HG02884 (cell line): ENCODE data around the gene LONRF2.
"Not testable (repeated sequence)": the region's sequence is repeated elsewhere in the genome, so short reads cannot be mapped to it uniquely, and the experiment has no call there.

Experiments
- ATAC-seq: cut with Tn5 transposase; IDR thresholded peaks from one replicate; pipeline ENCODE4 v1.9.1; 2021; ENCODE audit warnings: mild to moderate bottlenecking, moderate library complexity; ENCODE audit not compliant: unreplicated experiment

LONRF2 gene

GRCh38 chr2:100256416-100256815 lies 65.9 kb downstream of the LONRF2 start:
- no peak for ATAC-seq

- no peak for ATAC-seq
Measured at GRCh38 chr2:100254646-100255210, 67.6 kb downstream of the LONRF2 start.

- no peak for ATAC-seq
Measured at GRCh38 chr2:100253786-100254185, 68.5 kb downstream of the LONRF2 start.

DNA sequence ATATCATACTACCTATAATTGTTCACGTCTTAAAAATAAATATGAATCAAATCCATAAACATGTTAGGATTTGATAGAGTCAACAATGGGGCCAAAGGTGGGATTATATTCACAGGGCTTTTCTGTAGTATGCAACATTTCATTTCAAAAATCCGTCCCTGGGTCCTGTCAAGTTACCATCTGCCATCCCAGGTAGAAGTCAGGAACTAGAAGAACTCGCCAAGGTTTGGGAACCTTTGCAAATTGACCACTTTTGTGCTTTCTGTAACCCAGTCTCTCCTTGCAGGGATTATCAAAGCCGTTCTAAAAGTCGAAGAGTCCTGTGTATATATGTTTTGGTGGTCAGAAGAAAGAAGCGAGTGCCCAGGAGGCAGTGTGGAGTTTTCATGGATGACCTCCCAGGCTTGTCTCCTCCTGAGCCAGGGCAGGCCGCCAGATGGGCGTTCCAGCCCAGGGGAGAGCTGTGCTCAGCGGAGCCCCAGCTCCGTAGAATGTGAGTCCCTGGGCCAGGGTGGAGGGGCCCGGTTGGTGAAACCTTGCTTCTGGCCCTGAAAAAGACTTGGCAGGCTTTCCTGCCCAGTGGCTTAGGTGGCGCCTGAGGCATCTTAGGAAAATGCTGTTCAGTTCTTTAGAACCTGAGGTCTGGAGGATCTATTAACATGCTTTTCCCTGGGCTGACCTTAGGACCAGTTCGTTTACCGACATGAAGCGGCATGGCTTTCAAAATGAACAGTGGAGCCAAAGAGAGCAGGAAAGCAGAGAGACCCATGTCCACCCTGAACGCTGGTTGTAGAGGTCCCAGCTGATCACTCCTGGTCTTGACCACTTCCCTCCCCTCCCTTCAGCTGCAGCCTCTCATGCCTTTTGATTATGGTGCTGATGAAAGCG lies 69.2 kb downstream of the LONRF2 start:
- no peak for ATAC-seq

DNA sequence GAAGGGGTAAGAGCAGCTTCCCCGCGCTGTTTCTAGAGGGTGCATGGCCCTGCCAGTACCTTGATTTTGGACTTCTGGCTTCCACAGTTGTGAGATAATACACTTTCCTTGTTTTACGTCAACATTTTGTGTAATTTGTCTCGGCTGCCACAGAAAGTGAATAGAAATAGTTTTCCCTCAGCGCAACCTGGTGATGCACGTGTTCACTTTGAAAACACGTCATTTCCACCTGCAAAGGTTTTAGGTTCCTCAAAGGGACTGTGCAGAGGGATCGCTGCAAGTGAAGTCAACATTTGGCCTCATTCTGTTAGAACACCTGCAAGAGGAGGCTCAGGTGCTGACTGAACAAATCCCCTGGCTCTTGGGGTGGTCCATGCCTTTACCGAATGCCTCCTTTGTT lies 71.7 kb downstream of the LONRF2 start:
- no peak for ATAC-seq

DNA sequence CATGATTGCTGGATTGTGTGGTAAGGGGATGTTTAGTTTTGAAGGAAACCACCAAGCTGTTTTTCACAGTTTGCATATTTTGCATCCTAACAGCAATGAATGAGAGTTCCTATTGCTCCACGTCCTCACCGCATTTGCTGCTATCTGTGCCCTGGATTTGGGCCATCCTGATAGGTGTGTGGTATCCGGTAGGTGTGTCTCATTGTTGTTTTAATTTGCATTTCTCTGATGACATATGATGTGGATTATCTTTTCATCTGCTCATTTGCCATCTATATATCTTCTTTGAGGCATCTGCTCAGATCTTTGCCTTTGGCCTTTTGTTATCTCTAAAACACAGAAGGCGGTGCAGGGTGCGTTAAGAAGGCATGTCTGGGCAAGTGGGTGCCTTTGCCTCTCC lies 73.3 kb downstream of the LONRF2 start:
- ATAC-seq, result no peak

- not testable (repeated sequence) for ATAC-seq
Measured at GRCh38 chr2:100248556-100248955, 73.7 kb downstream of the LONRF2 start.

DNA sequence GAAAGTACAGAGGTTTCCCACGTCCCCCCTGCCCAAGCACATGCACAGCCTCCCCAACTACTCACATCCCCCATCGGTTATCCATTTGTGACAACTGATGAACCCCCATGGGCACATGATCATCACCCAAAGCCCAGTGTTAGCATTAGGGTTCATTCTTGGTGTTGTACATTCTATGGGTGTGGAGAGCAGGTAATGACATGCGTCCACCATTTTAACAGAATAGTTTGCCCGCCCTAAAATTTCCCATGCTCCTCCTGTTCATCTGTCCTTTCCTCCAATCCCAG lies 74.3 kb downstream of the LONRF2 start:
- ATAC-seq, result peak; percentile 15

DNA sequence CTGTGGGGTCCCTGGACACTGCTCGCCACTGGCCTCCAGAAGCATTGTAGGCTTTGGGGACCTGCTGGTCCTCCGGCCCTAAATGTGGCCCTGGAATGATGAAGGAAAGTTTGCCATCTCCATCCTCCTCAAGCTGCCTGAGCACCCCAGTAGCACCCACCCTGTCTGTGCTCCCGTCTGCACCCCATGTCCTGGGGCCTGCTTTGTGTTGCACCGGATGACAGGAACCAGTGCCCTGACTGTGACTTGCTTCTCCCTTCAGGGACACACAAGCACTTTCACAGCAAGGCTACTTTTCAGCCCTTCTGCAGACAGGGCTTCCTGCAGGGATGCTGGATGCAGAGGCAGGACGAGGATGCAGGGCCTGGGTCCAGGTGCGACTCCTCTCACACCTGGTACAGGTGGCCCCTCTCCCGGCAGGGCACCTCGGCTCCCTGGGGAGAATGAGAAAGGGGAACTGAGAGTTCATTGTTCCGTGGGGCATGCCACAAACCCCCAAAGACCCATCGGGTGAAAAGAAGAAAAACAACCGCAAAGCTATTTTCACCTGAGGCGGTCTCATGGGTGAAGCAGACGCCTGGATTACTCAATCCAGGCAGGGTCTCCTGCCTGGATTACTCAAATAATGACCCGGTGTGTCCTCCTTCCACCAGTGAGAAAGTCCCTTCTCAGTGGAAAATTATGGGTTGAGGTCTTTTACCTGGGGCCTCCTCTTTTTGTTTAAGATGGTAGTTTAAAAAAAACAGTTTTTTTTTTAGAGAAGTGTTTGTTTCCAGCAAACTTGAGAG lies 74.9 kb downstream of the LONRF2 start:
- peak; percentile 75 for ATAC-seq

- no peak for ATAC-seq
Measured at GRCh38 chr2:100246163-100247145, 75.8 kb downstream of the LONRF2 start.

DNA sequence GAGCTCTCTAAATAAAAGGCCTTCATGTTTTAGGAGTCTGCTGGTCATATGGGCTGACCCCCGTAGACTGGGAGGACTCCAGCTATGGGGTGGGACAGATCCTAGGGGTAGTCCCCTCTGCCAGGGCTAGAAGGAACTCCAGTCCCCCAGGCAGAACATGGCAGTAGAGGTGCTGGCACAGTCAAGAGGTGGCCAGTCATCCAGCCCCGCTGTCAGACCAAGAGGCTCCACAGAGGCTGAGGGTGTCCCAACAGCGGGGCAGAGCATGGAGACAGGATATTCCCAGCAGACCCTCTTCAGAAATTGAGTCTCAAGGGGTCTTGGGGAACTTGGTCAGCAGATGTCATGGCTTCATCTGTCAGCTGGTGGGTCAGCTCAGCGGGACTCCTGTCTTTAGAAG lies 76.6 kb downstream of the LONRF2 start:
- no peak for ATAC-seq

DNA sequence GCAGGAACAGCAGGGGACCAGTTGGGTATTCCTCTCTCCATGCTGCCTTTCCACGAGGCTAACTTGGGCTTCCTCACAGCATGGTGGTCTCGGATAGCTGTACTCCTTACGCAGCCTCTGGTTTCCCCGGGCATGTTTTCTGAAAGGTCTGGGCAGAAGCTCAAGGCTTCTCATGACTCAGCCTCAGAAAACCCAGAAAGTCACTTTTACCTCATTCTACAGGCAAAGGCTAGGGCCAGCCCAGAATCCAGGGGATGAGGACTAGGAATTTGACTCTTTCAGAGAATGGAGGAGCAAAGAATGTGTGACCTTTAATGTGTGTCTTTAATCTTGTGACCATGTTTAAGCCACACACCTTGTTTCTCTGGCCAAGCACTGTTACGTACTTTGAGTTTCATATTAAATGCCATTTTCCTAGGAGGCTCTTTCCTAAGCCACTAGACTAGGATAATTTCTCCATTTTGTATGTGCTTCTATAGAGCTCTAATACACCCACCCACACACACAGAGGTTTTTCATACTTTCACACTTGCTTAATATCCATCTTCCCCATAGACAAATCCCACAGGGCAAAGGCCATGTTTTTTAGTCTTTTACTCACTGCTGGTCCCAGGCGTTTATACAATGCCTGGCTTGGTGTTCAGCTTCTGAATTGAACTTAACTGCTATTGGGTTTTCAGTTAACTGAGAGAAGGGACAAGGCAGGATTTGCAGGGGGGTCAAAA lies 77.3 kb downstream of the LONRF2 start:
- ATAC-seq, result no peak

DNA sequence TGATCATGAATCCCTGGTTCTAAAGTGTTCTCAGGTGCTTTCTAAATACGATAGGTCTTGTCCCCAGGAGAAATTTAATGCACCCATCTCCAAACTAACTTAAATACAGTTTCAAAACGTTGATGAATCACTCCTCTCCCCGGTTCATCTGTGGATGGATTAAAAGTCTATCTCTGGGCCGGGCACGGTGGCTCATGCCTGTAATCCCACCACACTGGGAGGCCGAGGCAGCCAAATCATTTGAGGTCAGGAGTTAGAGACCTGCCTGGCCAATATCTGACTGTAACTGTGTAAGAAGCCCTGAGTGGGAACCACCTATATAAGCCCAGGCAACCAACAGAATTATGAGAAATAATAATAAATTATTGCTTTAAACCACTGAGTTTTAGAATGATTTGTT lies 78.7 kb downstream of the LONRF2 start:
- ATAC-seq, result no peak

GRCh38 chr2:100242891-100243619 lies 79.2 kb downstream of the LONRF2 start:
- peak; percentile 31 for ATAC-seq

GRCh38 chr2:100242476-100242875 lies 79.8 kb downstream of the LONRF2 start:
- ATAC-seq, result no peak

DNA sequence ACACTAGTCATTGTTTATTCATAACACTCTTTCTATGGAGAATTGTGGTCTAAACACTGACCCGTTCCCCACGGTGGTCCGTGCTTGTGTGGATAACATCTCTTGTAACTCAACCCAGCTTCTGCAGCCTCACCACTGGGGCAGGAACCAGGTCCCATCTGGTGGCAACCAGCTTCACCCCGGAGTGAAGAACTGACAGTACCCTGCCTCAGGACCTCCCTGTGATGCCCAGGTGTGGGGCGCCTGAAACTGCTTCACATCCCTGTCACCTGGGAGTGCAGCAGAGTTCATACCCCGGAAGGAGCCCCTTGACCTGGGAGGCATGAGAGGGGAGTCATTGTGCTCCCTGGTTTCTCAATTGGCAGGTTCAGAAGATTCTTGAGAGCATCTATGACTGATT lies 81.1 kb downstream of the LONRF2 start:
- no peak for ATAC-seq

DNA sequence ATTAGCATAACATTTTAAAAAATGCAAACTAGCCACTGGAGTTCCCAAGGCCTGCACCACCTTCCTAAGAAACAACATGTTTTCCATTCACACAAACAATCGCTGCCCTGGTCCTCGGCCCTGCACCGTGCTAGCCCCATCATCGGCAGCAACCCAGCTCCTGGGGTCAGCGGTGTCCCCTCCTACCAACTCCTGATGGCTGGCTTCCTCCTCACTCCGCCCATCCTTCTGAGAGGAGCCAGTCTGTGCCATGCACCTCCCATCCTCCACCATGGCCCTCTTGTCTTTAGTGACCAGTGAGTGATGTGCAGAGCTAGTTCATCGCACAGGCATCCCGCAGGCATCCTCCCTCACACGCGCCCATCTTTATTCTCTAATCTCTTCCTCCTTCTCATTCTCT lies 81.9 kb downstream of the LONRF2 start:
- no peak for ATAC-seq

DNA sequence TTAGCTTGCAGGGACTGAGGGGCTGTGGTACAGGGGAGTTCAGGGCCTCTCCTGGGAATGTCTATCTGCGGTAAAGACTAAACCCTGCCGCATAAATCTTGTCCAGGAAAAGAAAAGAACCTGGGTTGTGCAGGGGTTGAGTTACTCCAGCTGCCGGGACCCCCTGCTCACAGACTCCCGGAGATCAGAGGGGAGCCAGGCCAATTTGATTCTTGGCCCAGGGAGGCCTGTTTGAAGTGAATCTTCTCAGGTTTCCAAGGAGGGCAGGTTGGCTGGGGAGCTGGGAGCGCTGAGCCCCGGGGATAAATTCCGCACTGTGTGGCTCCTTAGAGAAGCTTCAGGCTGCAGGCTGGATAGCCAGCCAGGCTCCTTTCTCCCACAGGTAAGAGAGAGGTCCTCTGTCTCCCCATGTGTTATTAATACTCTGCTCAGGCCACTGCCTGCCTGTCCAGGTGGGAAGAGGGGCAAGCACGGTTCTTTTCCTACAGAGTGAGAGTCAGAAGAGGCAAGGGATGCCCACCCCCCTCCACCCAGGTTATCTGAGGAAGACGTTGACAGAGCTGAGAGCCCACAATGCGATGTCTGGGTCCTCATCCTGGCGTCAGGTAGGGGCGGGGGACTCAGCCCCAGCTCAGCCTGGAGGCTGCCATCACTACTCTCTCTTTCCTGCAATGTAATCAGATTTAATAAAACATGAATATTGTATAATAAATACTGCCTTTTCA lies 82.7 kb downstream of the LONRF2 start:
- no peak for ATAC-seq

DNA sequence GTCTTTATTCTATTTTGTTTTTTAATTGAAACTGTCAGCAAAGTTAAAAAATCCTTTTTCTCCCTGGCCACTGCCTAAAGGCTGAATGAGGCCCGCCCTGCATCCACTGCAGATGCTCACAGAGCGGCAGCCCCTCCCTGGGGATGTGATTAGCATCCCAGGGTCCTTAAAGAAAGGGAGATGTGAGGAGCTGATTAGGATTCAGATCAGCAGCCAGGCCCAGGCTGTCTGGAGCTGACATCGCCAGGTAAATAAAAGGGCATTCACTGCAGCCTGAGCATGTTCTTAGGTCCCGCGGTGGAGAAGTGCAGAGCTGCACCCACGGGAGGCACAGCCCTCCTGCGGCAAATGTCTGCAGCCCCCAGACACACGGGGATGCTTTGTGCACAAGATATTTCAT lies 83.8 kb downstream of the LONRF2 start:
- ATAC-seq, result no peak
